Measurements from ENCODE around the gene BRD9. TPM values are rescaled to one million over a fixed set of nuclear protein-coding genes. Genes with fewer than 3 reads are reported as not detected.
A peak's percentile ranks its signal among the peaks of the same experiment; 100 is the strongest.

Gene BRD9
- total RNA-seq, 2 donors from 2014 or later = 17.9 to 46.2 TPM

GRCh38 chr5:912280-913091 lies 19.9 kb upstream of the BRD9 start:
- H3K4me1 ChIP-seq (replicated peaks) = no peaks in the 10 kb centered on the region
- peak in 1 of 4 experiments; percentile 37 for TF ChIP-seq CTCF (IDR thresholded peaks at IDR 0.05)
- no peak for TF ChIP-seq POLR2A (IDR thresholded peaks at IDR 0.05)
- WGBS = 65% methylated on average over 44 of the region's 44 CpGs
- no peak overlapping the region for H3K4me3 ChIP-seq
- no peaks in the 10 kb centered on the region for H3K27me3 ChIP-seq (replicated peaks; ENCODE audit: insufficient read depth)
- no peaks in the 10 kb centered on the region for H3K36me3 ChIP-seq
- H3K27ac ChIP-seq = no peak overlapping the region
- intact Hi-C loops (cut with DNase I) = no loop called here
- DNase-seq (ENCODE audit: low spot score) = peak; percentile 27
- H3K9me3 ChIP-seq = no peaks in the 10 kb centered on the region

- no peaks in the 10 kb centered on the region for H3K4me1 ChIP-seq (replicated peaks)
- H3K27me3 ChIP-seq (replicated peaks; ENCODE audit: insufficient read depth) = no peaks in the 10 kb centered on the region
- no peaks in the 10 kb centered on the region for H3K36me3 ChIP-seq
- no peak for DNase-seq (ENCODE audit: low spot score)
- H3K4me3 ChIP-seq = no peak overlapping the region
- no peak for TF ChIP-seq CTCF (IDR thresholded peaks at IDR 0.05)
- no peak for TF ChIP-seq POLR2AphosphoS5 (IDR thresholded peaks at IDR 0.05)
- no peak for TF ChIP-seq POLR2A (IDR thresholded peaks at IDR 0.05)
- H3K27ac ChIP-seq = no peak overlapping the region
- WGBS = 95% methylated on average over 11 of the region's 11 CpGs
- intact Hi-C loops (cut with DNase I) = no loop called here
- H3K9me3 ChIP-seq = no peaks in the 10 kb centered on the region
Observed at GRCh38 chr5:911601-912000, 19.0 kb upstream of the BRD9 start.

- DNase-seq (ENCODE audit: low spot score) = no peak
- H3K36me3 ChIP-seq = no peaks in the 10 kb centered on the region
- H3K4me1 ChIP-seq (replicated peaks) = no peaks in the 10 kb centered on the region
- no peaks in the 10 kb centered on the region for H3K27me3 ChIP-seq (replicated peaks; ENCODE audit: insufficient read depth)
- no peak overlapping the region for H3K27ac ChIP-seq
- intact Hi-C loops (cut with DNase I) = no loop called here
- WGBS = 95% methylated on average over 7 of the region's 7 CpGs
- H3K9me3 ChIP-seq = no peaks in the 10 kb centered on the region
- H3K4me3 ChIP-seq = no peak overlapping the region
- TF ChIP-seq POLR2AphosphoS5 (IDR thresholded peaks at IDR 0.05) (no peak), POLR2A (IDR thresholded peaks at IDR 0.05) (no peak), CTCF (IDR thresholded peaks at IDR 0.05) (no peak)
Observed at GRCh38 chr5:910769-911160, 18.2 kb upstream of the BRD9 start.

- no peak overlapping the region for H3K27ac ChIP-seq
- TF ChIP-seq POLR2A (IDR thresholded peaks at IDR 0.05) = no peak
- no peak for TF ChIP-seq POLR2AphosphoS5 (IDR thresholded peaks at IDR 0.05)
- no peak for TF ChIP-seq CTCF (IDR thresholded peaks at IDR 0.05)
- no peaks in the 10 kb centered on the region for H3K36me3 ChIP-seq
- H3K9me3 ChIP-seq = no peaks in the 10 kb centered on the region
- no peaks in the 10 kb centered on the region for H3K4me1 ChIP-seq (replicated peaks)
- no peak for DNase-seq (ENCODE audit: low spot score)
- H3K4me3 ChIP-seq = no peak overlapping the region
- H3K27me3 ChIP-seq (replicated peaks; ENCODE audit: insufficient read depth) = no peaks in the 10 kb centered on the region
- 95% methylated on average over 18 of the region's 18 CpGs for WGBS
- intact Hi-C loops (cut with DNase I) = no loop called here
Observed at GRCh38 chr5:909994-910768, 17.6 kb upstream of the BRD9 start.

All from prostate gland (tissue), 2 donors.